ENCODE results near the gene PYGB. TPM values are rescaled to one million over a fixed set of nuclear protein-coding genes. Genes with fewer than 3 reads are reported as not detected.

Gene PYGB
- total RNA-seq, 4 donors from 2014 or later = 71.6 to 119 (median 78.6) TPM

DNA sequence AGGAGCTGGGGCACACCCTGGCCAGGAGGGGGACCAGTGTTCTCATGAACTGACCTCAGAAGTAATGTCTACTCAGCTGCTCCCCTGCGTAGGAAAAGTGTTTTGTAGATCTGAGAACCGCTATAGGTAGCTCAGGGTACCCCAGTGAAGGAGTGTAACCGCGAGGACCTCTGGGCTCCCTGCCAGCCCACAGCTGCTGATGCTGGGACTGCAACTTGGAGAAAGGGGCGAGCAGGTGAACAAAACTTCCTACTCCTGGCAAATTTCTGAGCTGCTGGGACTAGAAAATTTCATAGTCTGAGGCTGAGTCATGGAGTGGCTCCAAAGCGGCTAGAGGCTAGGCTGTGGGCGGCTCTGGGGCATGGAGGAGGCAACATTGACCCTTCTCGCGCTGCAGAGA, 51.9 kb downstream of the PYGB start:
- Histone ChIP-seq H3K9me3 (no peaks in the 10 kb centered on the region), H3K36me3 (peaks cover 0 to 84% (median 0%) of the 10 kb centered on the region in 3 donors), H3K27ac (peak overlapping the region in 2 of 4 donors; percentile 4 to 50)

DNA sequence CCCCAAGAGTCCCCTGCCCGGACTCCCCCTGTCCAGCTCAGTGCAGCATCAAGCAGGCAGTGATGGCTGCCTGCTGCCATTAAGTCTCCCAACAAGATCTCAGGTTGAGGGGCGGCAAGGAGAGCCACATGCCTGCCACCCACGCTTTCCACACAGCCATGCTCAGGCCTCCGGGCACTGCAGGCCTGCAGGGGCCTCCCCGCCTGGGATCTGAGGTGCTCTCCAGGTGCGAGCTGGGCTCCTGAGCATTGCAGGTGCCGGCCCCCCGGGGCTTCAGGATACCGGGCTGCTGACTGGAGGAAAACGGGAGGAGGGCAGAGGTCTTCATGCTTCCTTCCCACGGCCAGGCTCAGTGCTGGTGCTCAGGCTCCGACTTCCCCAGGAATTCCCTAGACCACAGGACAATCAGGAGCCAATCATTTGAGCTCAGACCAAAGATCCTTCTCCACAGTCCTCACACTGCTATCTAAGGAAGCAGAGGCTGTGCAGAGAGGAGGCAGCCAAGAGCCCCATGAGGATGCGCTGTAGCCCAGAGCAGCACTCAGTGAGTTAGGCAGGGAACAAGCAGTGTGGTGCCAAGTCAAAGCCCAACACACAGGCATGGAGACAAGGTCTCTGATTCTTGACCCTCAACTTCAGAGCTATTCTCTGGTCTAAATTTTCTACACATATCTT, 52.7 kb downstream of the PYGB start:
- 67 to 74% methylated on average over 6 to 9 of the region's 13 CpGs for WGBS, 2 donors

More for the DNA sequence above, 51.9 kb downstream of the PYGB start:
- Histone ChIP-seq H3K27me3 (no peaks in the 10 kb centered on the region), H3K4me3 (no peak overlapping the region), H3K4me1 (peaks cover 0 to 36% (median 19%) of the 10 kb centered on the region in 4 donors)
- DNase-seq (ENCODE audit: low spot score in 2 of 2) = no peak
- TF ChIP-seq EP300 (IDR thresholded peaks at IDR 0.05) (no peak), POLR2A (IDR thresholded peaks at IDR 0.05) (no peak)
- TF ChIP-seq, protein P1, sequence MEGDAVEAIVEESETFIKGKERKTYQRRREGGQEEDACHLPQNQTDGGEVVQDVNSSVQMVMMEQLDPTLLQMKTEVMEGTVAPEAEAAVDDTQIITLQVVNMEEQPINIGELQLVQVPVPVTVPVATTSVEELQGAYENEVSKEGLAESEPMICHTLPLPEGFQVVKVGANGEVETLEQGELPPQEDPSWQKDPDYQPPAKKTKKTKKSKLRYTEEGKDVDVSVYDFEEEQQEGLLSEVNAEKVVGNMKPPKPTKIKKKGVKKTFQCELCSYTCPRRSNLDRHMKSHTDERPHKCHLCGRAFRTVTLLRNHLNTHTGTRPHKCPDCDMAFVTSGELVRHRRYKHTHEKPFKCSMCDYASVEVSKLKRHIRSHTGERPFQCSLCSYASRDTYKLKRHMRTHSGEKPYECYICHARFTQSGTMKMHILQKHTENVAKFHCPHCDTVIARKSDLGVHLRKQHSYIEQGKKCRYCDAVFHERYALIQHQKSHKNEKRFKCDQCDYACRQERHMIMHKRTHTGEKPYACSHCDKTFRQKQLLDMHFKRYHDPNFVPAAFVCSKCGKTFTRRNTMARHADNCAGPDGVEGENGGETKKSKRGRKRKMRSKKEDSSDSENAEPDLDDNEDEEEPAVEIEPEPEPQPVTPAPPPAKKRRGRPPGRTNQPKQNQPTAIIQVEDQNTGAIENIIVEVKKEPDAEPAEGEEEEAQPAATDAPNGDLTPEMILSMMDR (IDR thresholded peaks at IDR 0.05) = no peak
- WGBS, 2 donors = 78% methylated on average over 9 of the region's 9 CpGs

DNA sequence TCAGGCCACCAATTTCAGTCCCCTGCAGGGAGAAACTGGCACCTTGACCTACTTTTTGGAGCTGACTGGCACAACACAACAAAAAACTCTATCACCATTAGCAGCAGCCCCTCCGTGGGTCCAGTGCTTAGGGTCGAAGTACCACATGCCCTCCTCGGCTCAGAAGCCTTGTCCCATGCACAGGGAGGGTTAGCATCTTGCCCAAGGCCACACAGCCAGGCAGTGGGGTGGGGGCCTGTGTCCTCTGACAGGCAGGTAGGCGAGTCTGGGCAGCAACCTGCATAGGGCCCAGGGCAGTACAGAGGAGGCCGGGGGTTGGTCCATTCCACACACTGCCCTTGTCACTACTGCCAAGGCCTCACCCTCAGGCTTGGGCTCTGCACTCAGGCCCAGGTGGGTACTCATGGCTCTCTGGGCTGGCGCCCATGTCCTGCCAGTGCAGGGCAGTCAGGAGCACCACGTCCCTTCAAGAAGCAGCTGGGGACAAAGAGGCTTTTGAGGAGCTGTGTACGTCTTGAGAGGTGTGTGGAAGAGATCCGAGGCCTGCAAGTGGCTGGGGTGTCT, 53.6 kb downstream of the PYGB start:
- Histone ChIP-seq H3K9me3 (no peaks in the 10 kb centered on the region), H3K27me3 (no peaks in the 10 kb centered on the region), H3K4me3 (no peak overlapping the region), H3K36me3 (peaks cover 0 to 92% (median 0%) of the 10 kb centered on the region in 3 donors), H3K27ac (peak overlapping the region in 1 of 4 donors; percentile 5), H3K4me1 (peaks cover 0 to 19% (median 8%) of the 10 kb centered on the region in 4 donors)
- WGBS, 2 donors = 67 to 81% methylated on average over 7 to 9 of the region's 9 CpGs
- no peak for DNase-seq (ENCODE audit: low spot score in 2 of 2)
- TF ChIP-seq POLR2A (IDR thresholded peaks at IDR 0.05) (no peak), EP300 (IDR thresholded peaks at IDR 0.05) (no peak)
- TF ChIP-seq, protein P1 (IDR thresholded peaks at IDR 0.05) = no peak

More for the DNA sequence above, 52.7 kb downstream of the PYGB start:
- Histone ChIP-seq H3K4me3 (no peak overlapping the region), H3K27me3 (no peaks in the 10 kb centered on the region), H3K9me3 (no peaks in the 10 kb centered on the region), H3K36me3 (peaks cover 0 to 88% (median 0%) of the 10 kb centered on the region in 3 donors), H3K4me1 (peaks cover 0 to 27% (median 13%) of the 10 kb centered on the region in 4 donors), H3K27ac (peak overlapping the region in 1 of 4 donors; percentile 5)
- DNase-seq (ENCODE audit: low spot score in 2 of 2) = no peak
- TF ChIP-seq, protein P1 (IDR thresholded peaks at IDR 0.05) = no peak
- TF ChIP-seq POLR2A (IDR thresholded peaks at IDR 0.05) (no peak), EP300 (IDR thresholded peaks at IDR 0.05) (no peak)

DNA sequence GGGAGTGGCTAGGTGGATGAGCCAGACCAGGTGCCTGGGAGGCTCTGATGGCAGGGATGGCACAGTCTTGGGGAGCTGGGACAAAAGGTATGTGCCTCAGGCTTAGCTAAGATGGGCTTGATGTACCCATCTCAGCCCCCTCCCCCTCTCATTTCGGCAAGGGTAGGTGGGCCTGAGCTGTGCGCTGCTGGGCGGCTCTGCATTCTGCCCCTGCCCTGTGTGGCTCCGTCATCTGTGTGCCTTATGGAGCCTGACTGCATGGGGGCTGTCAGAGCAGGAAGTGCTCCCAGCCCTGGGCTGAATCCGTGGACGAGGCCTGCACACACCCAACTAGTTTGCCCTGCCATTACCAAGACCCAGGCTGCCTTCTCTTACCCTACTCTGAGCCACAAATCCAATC, 54.7 kb downstream of the PYGB start:
- H3K27me3 ChIP-seq = no peaks in the 10 kb centered on the region
- DNase-seq (ENCODE audit: low spot score in 2 of 2) = no peak
- peak overlapping the region in 1 of 4 donors; percentile 34 for H3K27ac ChIP-seq
- TF ChIP-seq POLR2A (IDR thresholded peaks at IDR 0.05) (no peak), EP300 (IDR thresholded peaks at IDR 0.05) (no peak)
- TF ChIP-seq, protein P1 (IDR thresholded peaks at IDR 0.05) = no peak
- 84 to 100% methylated on average over 1 to 6 of the region's 6 CpGs for WGBS, 2 donors
- H3K9me3 ChIP-seq = no peaks in the 10 kb centered on the region
- H3K36me3 ChIP-seq = peaks cover 0 to 92% (median 0%) of the 10 kb centered on the region in 3 donors
- H3K4me3 ChIP-seq = no peak overlapping the region
- peaks cover 0 to 8% (median under 1%) of the 10 kb centered on the region in 4 donors for H3K4me1 ChIP-seq

Data from tibial nerve (tissue), 4 donors.